Measurements from ENCODE around the gene GRK1. TPM values are rescaled to one million over a fixed set of nuclear protein-coding genes. Genes with fewer than 3 reads are reported as not detected.
"Not testable (repeated sequence)": the region's sequence is repeated elsewhere in the genome, so short reads cannot be mapped to it uniquely, and the experiment has no call there.

GRK1 gene
- total RNA-seq, 1 donor from 2014 or later: not detected

GRCh38 chr13:113745500-113746142 is 78.6 kb downstream of the GRK1 start:
- DNase-seq: not testable (repeated sequence)

- no peak for DNase-seq
Measured at GRCh38 chr13:113746143-113746525, 79.1 kb downstream of the GRK1 start.

- DNase-seq: no peak
Measured at GRCh38 chr13:113746671-113747070, 79.7 kb downstream of the GRK1 start.

- DNase-seq: no peak
Measured at GRCh38 chr13:113747291-113747833, 80.3 kb downstream of the GRK1 start.

- no peak for DNase-seq
Measured at GRCh38 chr13:113748101-113748861, 81.3 kb downstream of the GRK1 start.

GRCh38 chr13:113748862-113749451 is 81.9 kb downstream of the GRK1 start:
- DNase-seq: no peak

GRCh38 chr13:113749507-113749906 is 82.5 kb downstream of the GRK1 start:
- no peak for DNase-seq

GRCh38 chr13:113749967-113750366 is 82.9 kb downstream of the GRK1 start:
- no peak for DNase-seq

- no peak for DNase-seq
Measured at GRCh38 chr13:113750554-113751399, 83.8 kb downstream of the GRK1 start.

- no peak for DNase-seq
Measured at GRCh38 chr13:113751491-113751890, 84.5 kb downstream of the GRK1 start.

GRCh38 chr13:113752211-113752986 is 85.4 kb downstream of the GRK1 start:
- not testable (repeated sequence) for DNase-seq

GRCh38 chr13:113753171-113753570 is 86.2 kb downstream of the GRK1 start:
- DNase-seq: peak; percentile 16

- no peak for DNase-seq
Measured at GRCh38 chr13:113754242-113754641, 87.2 kb downstream of the GRK1 start.

- no peak for DNase-seq
Measured at GRCh38 chr13:113754691-113755090, 87.7 kb downstream of the GRK1 start.

- no peak for DNase-seq
Measured at GRCh38 chr13:113756441-113757097, 89.5 kb downstream of the GRK1 start.

- peak; percentile 80 for DNase-seq
Measured at GRCh38 chr13:113758651-113759524, 91.9 kb downstream of the GRK1 start, which contains the start of gene TMEM255B. Gene TMEM255B (plus strand): TSS chr13:113759226. CDS start chr13:113759270, 44 bp downstream.

- DNase-seq: peak; percentile 83
Measured at GRCh38 chr13:113759525-113760137, 92.6 kb downstream of the GRK1 start.

- DNase-seq: no peak
Measured at GRCh38 chr13:113761136-113761535, 94.1 kb downstream of the GRK1 start.

- DNase-seq: no peak
Measured at GRCh38 chr13:113762075-113762474, 95.1 kb downstream of the GRK1 start.

GRCh38 chr13:113762538-113762937 is 95.5 kb downstream of the GRK1 start:
- no peak for DNase-seq
